NT2/D1 (cell line): Measurements from ENCODE around the gene PGS1.

ENCODE experiments used
- SUZ12 ChIP-seq: IDR thresholded peaks from 2 replicates; pipeline ENCODE4 v1.6.1; 2011; ENCODE audit not compliant: insufficient read length, insufficient read depth; ENCODE audit errors: extremely low read depth
- YY1 ChIP-seq: IDR thresholded peaks from 2 replicates; pipeline ENCODE4 v1.6.1; 2011; ENCODE audit not compliant: insufficient read length, insufficient read depth
- ZNF274 ChIP-seq: IDR thresholded peaks from 2 replicates; pipeline ENCODE4 v1.6.1; 2011; ENCODE audit warnings: mild to moderate bottlenecking, low read depth, low read length

DNA sequence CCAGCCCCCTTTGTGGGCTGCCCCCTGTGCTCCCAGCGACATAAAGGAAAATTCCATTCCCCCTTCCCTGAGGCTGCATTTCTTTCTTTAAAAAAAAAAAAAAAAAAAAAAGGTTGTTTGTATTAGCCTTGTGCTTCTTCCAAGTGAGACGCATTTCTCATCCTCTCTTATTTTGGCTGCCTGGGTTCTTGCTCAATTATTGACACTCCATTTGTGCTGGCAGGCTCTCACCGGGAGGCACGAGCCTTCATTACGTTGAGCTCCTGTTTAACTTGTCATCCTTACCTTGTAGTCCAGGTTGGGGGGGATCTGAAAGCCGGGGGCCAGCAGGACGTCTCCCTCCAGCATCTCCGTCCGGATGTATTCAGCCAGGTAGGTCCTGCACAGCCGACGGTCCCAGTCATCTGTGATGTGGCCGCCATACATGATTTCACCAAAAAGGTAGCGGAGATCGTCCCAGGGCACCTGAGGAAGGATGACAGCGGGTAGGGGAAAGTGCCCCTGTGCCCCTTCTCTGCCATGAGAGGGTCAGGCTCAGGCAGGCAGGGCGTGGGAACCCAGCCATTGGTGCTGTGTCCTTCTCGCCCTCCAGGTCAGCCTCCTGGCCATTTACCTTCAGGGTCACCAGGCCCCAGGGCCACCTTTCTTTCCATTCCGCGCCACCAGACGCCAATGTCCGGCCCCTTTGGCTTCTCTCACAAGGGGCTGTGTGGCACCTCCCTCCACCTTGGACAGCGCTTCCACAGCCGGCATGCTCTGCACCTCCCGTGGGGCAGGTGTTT, 50.6 kb downstream of the PGS1 start:
- TF ChIP-seq SUZ12, result no peak
- TF ChIP-seq YY1, result no peak
- TF ChIP-seq ZNF274, result no peak
